Large intestine (tissue), 3 donors: Measurements from ENCODE around the gene TCP11. TPM values are rescaled to one million over a fixed set of nuclear protein-coding genes. Genes with fewer than 3 reads are reported as not detected.

Source experiments
- DNase-seq, 2 donors: peaks; one replicate each; pipeline versions ENCODE4 v3.0.0 to v3.0.0-alpha.2; 2013
- H3K27ac ChIP-seq: one replicate; pipeline ENCODE4 v1.5.1; 2013; ENCODE audit warnings: low read length
- H3K27me3 ChIP-seq: 2 replicates; pipeline ENCODE4 v1.6.1; 2013; ENCODE audit warnings: low read length; ENCODE audit not compliant: control insufficient read depth, insufficient read depth
- H3K36me3 ChIP-seq: 2 replicates; pipeline ENCODE4 v1.6.1; 2013; ENCODE audit warnings: low read length; ENCODE audit not compliant: control insufficient read depth, insufficient read depth
- H3K4me1 ChIP-seq: one replicate; pipeline ENCODE4 v1.6.1; 2013; ENCODE audit warnings: low read length; ENCODE audit not compliant: control insufficient read depth, insufficient read depth
- H3K4me3 ChIP-seq: one replicate; pipeline ENCODE4 v1.5.1; 2013; ENCODE audit warnings: low read length
- H3K9me3 ChIP-seq: one replicate; pipeline ENCODE4 v1.6.1; 2013; ENCODE audit warnings: mild to moderate bottlenecking, low read depth, low read length, moderate library complexity; ENCODE audit not compliant: control insufficient read depth
- WGBS: methylation state at CpG from one replicate; pipeline ENCODE4 v1.1.5; 2013; ENCODE audit warnings: low lambda C conversion rate; ENCODE audit not compliant: insufficient coverage; 5-methylcytosine and 5-hydroxymethylcytosine counted together
- polyA plus RNA-seq: library from polyadenylated mRNA; unstranded; fragments of 120-200 nt; gene quantifications from one replicate; pipeline ENCODE4 v1.2.1, GENCODE V29; 2013

TCP11 gene
- polyA plus RNA-seq, 1 donor: 0.09 TPM

- Histone ChIP-seq H3K27ac (no peak overlapping the region), H3K27me3 (no peaks in the 10 kb centered on the region), H3K4me1 (peaks cover 21% of the 10 kb centered on the region), H3K4me3 (no peak overlapping the region), H3K36me3 (no peaks in the 10 kb centered on the region), H3K9me3 (no peaks in the 10 kb centered on the region)
- no peak for DNase-seq
- WGBS: no CpG with 5 or more reads among the region's 5 CpGs
These were observed 20.9 kb upstream of the TCP11 start for GRCh38 chr6:35161776-35162607.

GRCh38 chr6:35161266-35161665 is 20.1 kb upstream of the TCP11 start:
- no peak for DNase-seq
- no peak overlapping the region for H3K27ac ChIP-seq
- H3K4me3 ChIP-seq: no peak overlapping the region
- H3K9me3 ChIP-seq: no peaks in the 10 kb centered on the region
- H3K27me3 ChIP-seq: no peaks in the 10 kb centered on the region
- peaks cover 15% of the 10 kb centered on the region for H3K4me1 ChIP-seq
- no peaks in the 10 kb centered on the region for H3K36me3 ChIP-seq

GRCh38 chr6:35160642-35161041 is 19.5 kb upstream of the TCP11 start:
- H3K4me1 ChIP-seq: peaks cover 10% of the 10 kb centered on the region
- H3K9me3 ChIP-seq: no peaks in the 10 kb centered on the region
- DNase-seq: no peak
- WGBS: no CpG with 5 or more reads among the region's 5 CpGs
- no peaks in the 10 kb centered on the region for H3K27me3 ChIP-seq
- H3K27ac ChIP-seq: no peak overlapping the region
- no peaks in the 10 kb centered on the region for H3K36me3 ChIP-seq
- H3K4me3 ChIP-seq: no peak overlapping the region

- Histone ChIP-seq H3K4me1 (no peaks in the 10 kb centered on the region), H3K36me3 (no peaks in the 10 kb centered on the region), H3K27ac (no peak overlapping the region), H3K9me3 (no peaks in the 10 kb centered on the region), H3K4me3 (no peak overlapping the region), H3K27me3 (no peaks in the 10 kb centered on the region)
- no peak for DNase-seq
These were observed 17.4 kb upstream of the TCP11 start for GRCh38 chr6:35158520-35158919.

GRCh38 chr6:35154947-35155346 is 13.8 kb upstream of the TCP11 start:
- no peak overlapping the region for H3K4me3 ChIP-seq
- H3K36me3 ChIP-seq: no peaks in the 10 kb centered on the region
- no peaks in the 10 kb centered on the region for H3K9me3 ChIP-seq
- H3K27ac ChIP-seq: no peak overlapping the region
- no peaks in the 10 kb centered on the region for H3K27me3 ChIP-seq
- no peak for DNase-seq
- H3K4me1 ChIP-seq: no peaks in the 10 kb centered on the region
- WGBS: 100% methylated on average over 1 of the region's 1 CpG

- no CpG with 5 or more reads among the region's 2 CpGs for WGBS
- H3K4me1 ChIP-seq: no peaks in the 10 kb centered on the region
- H3K4me3 ChIP-seq: no peak overlapping the region
These were observed 13.1 kb upstream of the TCP11 start for GRCh38 chr6:35154262-35154661.

GRCh38 chr6:35152067-35152707 is 11.0 kb upstream of the TCP11 start:
- Histone ChIP-seq H3K4me3 (no peak overlapping the region), H3K4me1 (no peaks in the 10 kb centered on the region), H3K36me3 (no peaks in the 10 kb centered on the region), H3K27ac (no peak overlapping the region), H3K9me3 (no peaks in the 10 kb centered on the region), H3K27me3 (peaks cover 2% of the 10 kb centered on the region)
- DNase-seq: no peak
- WGBS: 100% methylated on average over 1 of the region's 4 CpGs

More at GRCh38 chr6:35154262-35154661, 13.1 kb upstream of the TCP11 start:
- Histone ChIP-seq H3K36me3 (no peaks in the 10 kb centered on the region), H3K9me3 (no peaks in the 10 kb centered on the region), H3K27me3 (no peaks in the 10 kb centered on the region), H3K27ac (no peak overlapping the region)
- no peak for DNase-seq

- no CpG with 5 or more reads among the region's 2 CpGs for WGBS
- Histone ChIP-seq H3K4me3 (no peak overlapping the region), H3K4me1 (no peaks in the 10 kb centered on the region), H3K27me3 (peaks cover 2% of the 10 kb centered on the region), H3K9me3 (no peaks in the 10 kb centered on the region), H3K27ac (no peak overlapping the region), H3K36me3 (no peaks in the 10 kb centered on the region)
- no peak for DNase-seq
These were observed 10.3 kb upstream of the TCP11 start for GRCh38 chr6:35151466-35151865.

GRCh38 chr6:35149891-35150566 is 8.9 kb upstream of the TCP11 start:
- no peak for DNase-seq
- no peaks in the 10 kb centered on the region for H3K9me3 ChIP-seq
- H3K4me1 ChIP-seq: no peaks in the 10 kb centered on the region
- H3K4me3 ChIP-seq: no peak overlapping the region
- H3K27ac ChIP-seq: no peak overlapping the region
- 100% methylated on average over 1 of the region's 16 CpGs for WGBS
- H3K27me3 ChIP-seq: peaks cover 2% of the 10 kb centered on the region
- H3K36me3 ChIP-seq: no peaks in the 10 kb centered on the region

GRCh38 chr6:35148167-35148741 is 7.1 kb upstream of the TCP11 start:
- no CpG with 5 or more reads among the region's 8 CpGs for WGBS
- Histone ChIP-seq H3K27ac (no peak overlapping the region), H3K27me3 (peaks cover 2% of the 10 kb centered on the region), H3K4me1 (no peaks in the 10 kb centered on the region), H3K36me3 (no peaks in the 10 kb centered on the region), H3K4me3 (no peak overlapping the region), H3K9me3 (no peaks in the 10 kb centered on the region)
- peak in 1 of 2 donors; percentile 8 for DNase-seq
